ENCODE measurements around the gene GPAM. TPM values are rescaled to one million over a fixed set of nuclear protein-coding genes. Genes with fewer than 3 reads are reported as not detected.
A peak's percentile ranks its signal among the peaks of the same experiment; 100 is the strongest.

GPAM gene
- total and polyA plus RNA-seq, 2 experiments from 2014 or later, result 4.7 to 11.1 TPM

GRCh38 chr10:112145263-112145662 is 38.3 kb downstream of the GPAM start:
- H3K4me1 ChIP-seq (ENCODE audit: low read depth), result peaks cover 12% of the 10 kb centered on the region
- DNase-seq (ENCODE audit: low read depth in 1 of 2, low spot score in 1 of 2), result no peak
- TF ChIP-seq CTCF (IDR thresholded peaks at IDR 0.05; ENCODE audit: low read depth, low read length), result no peak

GRCh38 chr10:112143420-112143819 is 40.1 kb downstream of the GPAM start:
- no peak overlapping the region for H3K27ac ChIP-seq
- H3K27me3 ChIP-seq, result no peaks in the 10 kb centered on the region
- no peak for TF ChIP-seq CTCF (IDR thresholded peaks at IDR 0.05; ENCODE audit: low read depth, low read length)
- H3K36me3 ChIP-seq, result no peaks in the 10 kb centered on the region
- peaks cover under 1% of the 10 kb centered on the region for H3K4me1 ChIP-seq (ENCODE audit: low read depth)
- no peak for DNase-seq (ENCODE audit: low read depth in 1 of 2, low spot score in 1 of 2)
- no peaks in the 10 kb centered on the region for H3K9me3 ChIP-seq (ENCODE audit: low read depth)
- no peak overlapping the region for H3K4me3 ChIP-seq

More at GRCh38 chr10:112145263-112145662, 38.3 kb downstream of the GPAM start:
- Histone ChIP-seq H3K36me3 (no peaks in the 10 kb centered on the region), H3K27me3 (no peaks in the 10 kb centered on the region), H3K4me3 (no peak overlapping the region), H3K9me3 (ENCODE audit: low read depth) (no peaks in the 10 kb centered on the region), H3K27ac (no peak overlapping the region)

- Histone ChIP-seq H3K27me3 (no peaks in the 10 kb centered on the region), H3K9me3 (ENCODE audit: low read depth) (no peaks in the 10 kb centered on the region), H3K27ac (no peak overlapping the region), H3K4me1 (ENCODE audit: low read depth) (no peaks in the 10 kb centered on the region), H3K4me3 (no peak overlapping the region), H3K36me3 (no peaks in the 10 kb centered on the region)
- no peak for DNase-seq (ENCODE audit: low read depth in 1 of 2, low spot score in 1 of 2)
- no peak for TF ChIP-seq CTCF (IDR thresholded peaks at IDR 0.05; ENCODE audit: low read depth, low read length)
Observed at GRCh38 chr10:112141292-112141691, 42.3 kb downstream of the GPAM start.

GRCh38 chr10:112140110-112140970 is 43.2 kb downstream of the GPAM start:
- peak; percentile 77 to 86 for DNase-seq (ENCODE audit: low read depth in 1 of 2, low spot score in 1 of 2)
- no peak overlapping the region for H3K27ac ChIP-seq
- no peaks in the 10 kb centered on the region for H3K36me3 ChIP-seq
- no peaks in the 10 kb centered on the region for H3K27me3 ChIP-seq
- H3K4me3 ChIP-seq, result no peak overlapping the region
- TF ChIP-seq CTCF (IDR thresholded peaks at IDR 0.05; ENCODE audit: low read depth, low read length), result peak; percentile 94
- no peaks in the 10 kb centered on the region for H3K4me1 ChIP-seq (ENCODE audit: low read depth)
- H3K9me3 ChIP-seq (ENCODE audit: low read depth), result no peaks in the 10 kb centered on the region

DNA sequence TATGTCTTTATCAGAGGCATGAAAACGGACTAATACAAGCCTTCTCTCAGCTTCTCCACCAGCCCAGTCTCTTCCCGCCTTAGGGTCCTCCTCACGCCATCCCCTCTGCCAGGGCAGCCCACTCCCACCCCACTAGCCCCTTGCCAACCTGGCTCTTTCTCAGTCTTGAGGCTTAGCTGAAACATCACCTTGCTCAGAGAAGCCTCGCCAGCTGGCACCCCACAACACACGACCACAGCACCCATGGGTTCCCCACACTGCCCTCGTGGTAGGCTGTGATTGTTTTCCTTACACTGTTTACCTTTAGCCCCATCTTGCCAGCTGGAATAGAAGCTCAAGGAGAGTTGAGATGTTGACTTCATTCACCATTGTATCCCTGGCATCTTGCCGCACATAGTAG is 44.4 kb downstream of the GPAM start:
- no peaks in the 10 kb centered on the region for H3K9me3 ChIP-seq (ENCODE audit: low read depth)
- no peak for DNase-seq (ENCODE audit: low read depth in 1 of 2, low spot score in 1 of 2)
- H3K27ac ChIP-seq, result no peak overlapping the region

More for the DNA sequence above, 44.4 kb downstream of the GPAM start:
- no peak overlapping the region for H3K4me3 ChIP-seq
- H3K36me3 ChIP-seq, result no peaks in the 10 kb centered on the region
- TF ChIP-seq CTCF (IDR thresholded peaks at IDR 0.05; ENCODE audit: low read depth, low read length), result no peak
- no peaks in the 10 kb centered on the region for H3K4me1 ChIP-seq (ENCODE audit: low read depth)
- no peaks in the 10 kb centered on the region for H3K27me3 ChIP-seq
